ENCODE measurements around the gene SULT2B1. TPM values are rescaled to one million over a fixed set of nuclear protein-coding genes. Genes with fewer than 3 reads are reported as not detected.

The SULT2B1 gene
- polyA plus RNA-seq, 2 of the 4 experiments (the other 2 are of a cell fraction): 22.2 to 34.3 TPM

GRCh38 chr19:48624067-48624594, 72.2 kb downstream of the SULT2B1 start:
- Histone ChIP-seq H3K9me3 (no peaks in the 10 kb centered on the region), H3K4me3 (peak overlapping the region; percentile 29), H3K4me2 (peak overlapping the region; percentile 72), H3K27ac (peak overlapping the region; percentile 61 to 76), H3K4me1 (peaks cover 27% of the 10 kb centered on the region)
- DNase-seq (ENCODE audit: low read depth in 1 of 2, low spot score in 1 of 2) (peak; percentile 93 to 97), FAIRE-seq (no peak), ATAC-seq (peak; percentile 71 to 83)
- POLR2A ChIA-PET: interaction anchor here (0.9 to 1.0 kb wide), 2 partner anchors 10 to 14 kb away, joined by 3 to 9 read pairs; no protein-coding TSS in a partner anchor
- peak; percentile 51 for TF ChIP-seq REST (IDR thresholded peaks at IDR 0.05)
- no peak for TF ChIP-seq TP53 (CRISPR knock-in tag; IDR thresholded peaks at IDR 0.05)
- peak; percentile 37 for TF ChIP-seq CHD2 (IDR thresholded peaks at IDR 0.05; ENCODE audit: low read length, partially characterized antibody)
- TF ChIP-seq RCOR1 (IDR thresholded peaks at IDR 0.05; ENCODE audit: low read depth, low read length): no peak
- no peak for TF ChIP-seq NR3C1 (IDR thresholded peaks at IDR 0.05)
- no peak for TF ChIP-seq ZNF302 (CRISPR knock-in tag; IDR thresholded peaks at IDR 0.05)
- 0 out of 2 replicates have a peak, but pooled peaks have one; percentile 40 for TF ChIP-seq MAX (IDR thresholded peaks at IDR 0.05)
- no peak for TF ChIP-seq HDAC2 (IDR thresholded peaks at IDR 0.05)
- TF ChIP-seq PHF8 (IDR thresholded peaks at IDR 0.05; ENCODE audit: borderline replicate concordance, low read depth): no peak
- TF ChIP-seq HEYL (CRISPR knock-in tag; IDR thresholded peaks at IDR 0.05): no peak
- TF ChIP-seq CBX8 (IDR thresholded peaks at IDR 0.05): no peak
- TF ChIP-seq ZC3H11A (IDR thresholded peaks at IDR 0.05): no peak
- TF ChIP-seq EHMT2 (IDR thresholded peaks at IDR 0.05; ENCODE audit: low read depth): no peak
- TF ChIP-seq HES2 (IDR thresholded peaks at IDR 0.05): no peak
- TF ChIP-seq RARB (CRISPR knock-in tag; IDR thresholded peaks at IDR 0.05): no peak
- TF ChIP-seq CTCF (IDR thresholded peaks at IDR 0.05): no peak
- TF ChIP-seq GATA3 (IDR thresholded peaks at IDR 0.05; ENCODE audit: borderline replicate concordance): no peak
- TF ChIP-seq KDM5A (IDR thresholded peaks at IDR 0.05): no peak
- WGBS (ENCODE audit: missing lambda C conversion rate): 54% methylated on average over 27 of the region's 40 CpGs
- CTCF ChIA-PET: interaction anchor here (0.5 to 1.6 kb wide), 10 partner anchors 9 to 118 kb away, joined by 3 to 5 read pairs (median 3); partner anchors contain the start of genes CA11 and FAM83E

- Histone ChIP-seq H3K4me3 (peak overlapping the region; percentile 29; the same call in 1 of the 3 replicates), H3K4me1 (peaks cover 24% of the 10 kb centered on the region), H3K27ac (peak overlapping the region in 1 of 2 experiments; percentile 73; a peak in 3 of 6 replicates), H3K9me3 (no peaks in the 10 kb centered on the region), H3K4me2 (peak overlapping the region; percentile 72)
- FAIRE-seq: no peak
- ChIA-PET POLR2A (no interaction called here), CTCF (interaction anchor here (0.6 kb wide), 1 partner anchor 846 kb away, joined by 3 read pairs; no protein-coding TSS in a partner anchor)
- no peak for ATAC-seq
- 76% methylated on average over 22 of the region's 24 CpGs for WGBS (ENCODE audit: missing lambda C conversion rate)
- no peak for DNase-seq (ENCODE audit: low read depth in 1 of 2, low spot score in 1 of 2)
- TF ChIP-seq SREBF2 (IDR thresholded peaks at IDR 0.05) (no peak), HOXB5 (CRISPR knock-in tag; IDR thresholded peaks at IDR 0.05) (no peak), BCL3 (IDR thresholded peaks at IDR 0.05) (no peak), ESRRA (IDR thresholded peaks at IDR 0.05; ENCODE audit: borderline replicate concordance, low read length) (no peak), POLR2A (IDR thresholded peaks at IDR 0.05; ENCODE audit: low read length) (no peak), USF2 (IDR thresholded peaks at IDR 0.05) (no peak), ZNF302 (CRISPR knock-in tag; IDR thresholded peaks at IDR 0.05) (no peak), E2F6 (IDR thresholded peaks at IDR 0.05; ENCODE audit: borderline replicate concordance, low read depth) (no peak), HEYL (CRISPR knock-in tag; IDR thresholded peaks at IDR 0.05) (no peak), ELK1 (IDR thresholded peaks at IDR 0.05; ENCODE audit: low read depth, low read length) (no peak)
These were observed 73.1 kb downstream of the SULT2B1 start for GRCh38 chr19:48624791-48625723.

Measured in A549 (cell line).